KOPT-K1 (cell line): ENCODE data around the gene MALRD1.

Experiments
- H3K27ac ChIP-seq: fragments of 200-600 bp; sonication (generic); 2 replicates; pipeline ENCODE4 v1.5.1; 2016; ENCODE audit warnings: antibody characterized with exemption, mild to moderate bottlenecking, low read depth, low read length; ENCODE audit not compliant: poor library complexity, severe bottlenecking
- H3K36me3 ChIP-seq: fragments of 200-600 bp; sonication (generic); 2 replicates; pipeline ENCODE4 v1.5.1; 2017; ENCODE audit warnings: antibody characterized with exemption, mild to moderate bottlenecking, low read length, moderate library complexity; ENCODE audit not compliant: insufficient read depth
- H3K9me3 ChIP-seq: fragments of 200-600 bp; sonication (generic); 2 replicates; pipeline ENCODE4 v1.5.1; 2017; ENCODE audit warnings: antibody characterized with exemption, low read length, mild to moderate bottlenecking; ENCODE audit not compliant: insufficient read depth, poor library complexity, severe bottlenecking

MALRD1 gene

GRCh38 chr10:19325581-19325980 lies 277.0 kb downstream of the MALRD1 start:
- Histone ChIP-seq H3K9me3 (no peaks in the 10 kb centered on the region), H3K27ac (no peak overlapping the region), H3K36me3 (no peaks in the 10 kb centered on the region)

GRCh38 chr10:19328582-19328981 lies 280.0 kb downstream of the MALRD1 start:
- no peak overlapping the region for H3K27ac ChIP-seq
- H3K9me3 ChIP-seq = no peaks in the 10 kb centered on the region
- H3K36me3 ChIP-seq = no peaks in the 10 kb centered on the region

- Histone ChIP-seq H3K36me3 (no peaks in the 10 kb centered on the region), H3K9me3 (no peaks in the 10 kb centered on the region), H3K27ac (no peak overlapping the region)
Observed at GRCh38 chr10:19329475-19329874, 280.9 kb downstream of the MALRD1 start.

- Histone ChIP-seq H3K9me3 (no peaks in the 10 kb centered on the region), H3K36me3 (no peaks in the 10 kb centered on the region), H3K27ac (no peak overlapping the region)
Observed at GRCh38 chr10:19332304-19332703, 283.7 kb downstream of the MALRD1 start.

- Histone ChIP-seq H3K27ac (no peak overlapping the region), H3K9me3 (no peaks in the 10 kb centered on the region), H3K36me3 (no peaks in the 10 kb centered on the region)
Observed at GRCh38 chr10:19333631-19334030, 285.0 kb downstream of the MALRD1 start.

- Histone ChIP-seq H3K9me3 (no peaks in the 10 kb centered on the region), H3K36me3 (no peaks in the 10 kb centered on the region), H3K27ac (no peak overlapping the region)
Observed at GRCh38 chr10:19347621-19348020, 299.0 kb downstream of the MALRD1 start.

GRCh38 chr10:19367176-19367575 lies 318.6 kb downstream of the MALRD1 start:
- H3K36me3 ChIP-seq = no peaks in the 10 kb centered on the region
- no peak overlapping the region for H3K27ac ChIP-seq
- H3K9me3 ChIP-seq = no peaks in the 10 kb centered on the region

GRCh38 chr10:19373988-19374387 lies 325.4 kb downstream of the MALRD1 start:
- H3K9me3 ChIP-seq = no peaks in the 10 kb centered on the region
- H3K27ac ChIP-seq = no peak overlapping the region
- no peaks in the 10 kb centered on the region for H3K36me3 ChIP-seq

- Histone ChIP-seq H3K9me3 (no peaks in the 10 kb centered on the region), H3K36me3 (no peaks in the 10 kb centered on the region), H3K27ac (no peak overlapping the region)
Observed at GRCh38 chr10:19385846-19386450, 337.3 kb downstream of the MALRD1 start.

GRCh38 chr10:19408924-19409323 lies 360.3 kb downstream of the MALRD1 start:
- Histone ChIP-seq H3K36me3 (no peaks in the 10 kb centered on the region), H3K27ac (no peak overlapping the region)

GRCh38 chr10:19411119-19411518 lies 362.5 kb downstream of the MALRD1 start:
- Histone ChIP-seq H3K27ac (no peak overlapping the region), H3K36me3 (no peaks in the 10 kb centered on the region), H3K9me3 (no peaks in the 10 kb centered on the region)

More at GRCh38 chr10:19408924-19409323, 360.3 kb downstream of the MALRD1 start:
- H3K9me3 ChIP-seq = no peaks in the 10 kb centered on the region

GRCh38 chr10:19412531-19412930 lies 363.9 kb downstream of the MALRD1 start:
- Histone ChIP-seq H3K9me3 (no peaks in the 10 kb centered on the region), H3K27ac (no peak overlapping the region), H3K36me3 (no peaks in the 10 kb centered on the region)

GRCh38 chr10:19416164-19416563 lies 367.6 kb downstream of the MALRD1 start:
- Histone ChIP-seq H3K27ac (no peak overlapping the region), H3K36me3 (no peaks in the 10 kb centered on the region), H3K9me3 (no peaks in the 10 kb centered on the region)

- Histone ChIP-seq H3K9me3 (no peaks in the 10 kb centered on the region), H3K27ac (no peak overlapping the region), H3K36me3 (no peaks in the 10 kb centered on the region)
Observed at GRCh38 chr10:19417740-19418139, 369.1 kb downstream of the MALRD1 start.

GRCh38 chr10:19421674-19422073 lies 373.1 kb downstream of the MALRD1 start:
- Histone ChIP-seq H3K36me3 (no peaks in the 10 kb centered on the region), H3K9me3 (no peaks in the 10 kb centered on the region), H3K27ac (no peak overlapping the region)

- no peaks in the 10 kb centered on the region for H3K36me3 ChIP-seq
- no peaks in the 10 kb centered on the region for H3K9me3 ChIP-seq
- H3K27ac ChIP-seq = no peak overlapping the region
Observed at GRCh38 chr10:19426034-19426433, 377.4 kb downstream of the MALRD1 start.
